ENCODE data around the gene MTRR.

DNA sequence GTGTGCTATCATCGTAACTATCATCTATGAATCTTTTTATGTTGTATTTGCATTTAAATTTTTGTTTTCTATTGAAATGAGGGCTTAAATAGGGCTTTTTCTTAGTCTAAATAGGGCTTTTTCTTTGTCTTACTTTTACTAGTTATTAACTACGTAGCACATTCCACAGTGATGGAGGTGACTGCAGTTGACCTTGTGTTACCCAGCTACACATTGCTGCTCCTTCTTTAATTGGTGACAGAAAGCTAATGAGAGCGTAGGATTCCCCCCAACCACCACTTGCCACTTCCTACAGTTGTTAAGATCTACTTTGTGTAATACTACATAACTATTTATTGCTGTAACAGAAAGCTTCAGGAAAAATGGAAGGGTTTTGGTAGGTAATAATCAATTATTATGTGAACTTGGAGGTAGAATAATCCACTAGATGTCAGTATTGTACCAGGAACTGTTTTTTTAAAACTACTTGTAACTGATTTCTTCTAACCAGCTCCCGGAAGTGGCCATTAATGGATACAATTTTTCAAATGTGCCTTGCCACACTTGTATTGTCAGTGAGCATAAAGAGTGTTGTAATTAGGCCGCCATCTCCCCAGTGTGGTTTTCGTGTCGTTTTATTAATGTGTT, 18.0 kb downstream of the MTRR start:
- no peak for TF ChIP-seq ZFP3 (CRISPR knock-in tag; IDR thresholded peaks at IDR 0.05)
- no peak for TF ChIP-seq ZFP30 (CRISPR knock-in tag; IDR thresholded peaks at IDR 0.05)
- TF ChIP-seq, protein P1, sequence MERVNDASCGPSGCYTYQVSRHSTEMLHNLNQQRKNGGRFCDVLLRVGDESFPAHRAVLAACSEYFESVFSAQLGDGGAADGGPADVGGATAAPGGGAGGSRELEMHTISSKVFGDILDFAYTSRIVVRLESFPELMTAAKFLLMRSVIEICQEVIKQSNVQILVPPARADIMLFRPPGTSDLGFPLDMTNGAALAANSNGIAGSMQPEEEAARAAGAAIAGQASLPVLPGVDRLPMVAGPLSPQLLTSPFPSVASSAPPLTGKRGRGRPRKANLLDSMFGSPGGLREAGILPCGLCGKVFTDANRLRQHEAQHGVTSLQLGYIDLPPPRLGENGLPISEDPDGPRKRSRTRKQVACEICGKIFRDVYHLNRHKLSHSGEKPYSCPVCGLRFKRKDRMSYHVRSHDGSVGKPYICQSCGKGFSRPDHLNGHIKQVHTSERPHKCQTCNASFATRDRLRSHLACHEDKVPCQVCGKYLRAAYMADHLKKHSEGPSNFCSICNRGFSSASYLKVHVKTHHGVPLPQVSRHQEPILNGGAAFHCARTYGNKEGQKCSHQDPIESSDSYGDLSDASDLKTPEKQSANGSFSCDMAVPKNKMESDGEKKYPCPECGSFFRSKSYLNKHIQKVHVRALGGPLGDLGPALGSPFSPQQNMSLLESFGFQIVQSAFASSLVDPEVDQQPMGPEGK (CRISPR knock-in tag; IDR thresholded peaks at IDR 0.05; ENCODE audit: borderline replicate concordance): no peak
- no peak for TF ChIP-seq PPARA (CRISPR knock-in tag; IDR thresholded peaks at IDR 0.05; ENCODE audit: borderline replicate concordance)
- no peak for TF ChIP-seq SNAI2 (CRISPR knock-in tag; IDR thresholded peaks at IDR 0.05)
- no peak for TF ChIP-seq ZNF565 (CRISPR knock-in tag; conservative IDR thresholded peaks at IDR 0.05; ENCODE audit: low read depth)
- no peak for TF ChIP-seq ZNF70 (CRISPR knock-in tag; IDR thresholded peaks at IDR 0.05)
- no peak for TF ChIP-seq RARB (CRISPR knock-in tag; IDR thresholded peaks at IDR 0.05)
- TF ChIP-seq TSHZ2 (CRISPR knock-in tag; IDR thresholded peaks at IDR 0.05): no peak

All from SK-N-SH treated with all-trans-retinoic acid at 6 μM for 48 hours (cell line).